Fibroblast of skin of back (primary cell): ENCODE results near the gene S100A11. TPM values are rescaled to one million over a fixed set of nuclear protein-coding genes. Genes with fewer than 3 reads are reported as not detected.
"Not testable (repeated sequence)": the region's sequence is repeated elsewhere in the genome, so short reads cannot be mapped to it uniquely, and the experiment has no call there.

ENCODE experiments used
- DNase-seq: peaks from one replicate; pipeline ENCODE4 v3.0.0-alpha.2; 2013
- polyA plus RNA-seq, 2 experiments: library from polyadenylated mRNA; unstranded; fragments of 120-200 nt; gene quantifications; one replicate each; pipeline ENCODE4 v1.2.1, GENCODE V29; 2013; ENCODE audit not compliant: insufficient read length in 2 of 2

The S100A11 gene
- 1,416 TPM for polyA plus RNA-seq (2013, experiment 1 of 2; ENCODE audit: insufficient read length)
- polyA plus RNA-seq (2013, experiment 2 of 2; ENCODE audit: insufficient read length), result 1,097 TPM

GRCh38 chr1:152036267-152037216, at the start of gene S100A11:
Gene S100A11, minus strand, starts transcription at chr1:152037004. Its CDS starts 89 bp downstream, at chr1:152036915.
- peak; percentile 88 for DNase-seq

DNA sequence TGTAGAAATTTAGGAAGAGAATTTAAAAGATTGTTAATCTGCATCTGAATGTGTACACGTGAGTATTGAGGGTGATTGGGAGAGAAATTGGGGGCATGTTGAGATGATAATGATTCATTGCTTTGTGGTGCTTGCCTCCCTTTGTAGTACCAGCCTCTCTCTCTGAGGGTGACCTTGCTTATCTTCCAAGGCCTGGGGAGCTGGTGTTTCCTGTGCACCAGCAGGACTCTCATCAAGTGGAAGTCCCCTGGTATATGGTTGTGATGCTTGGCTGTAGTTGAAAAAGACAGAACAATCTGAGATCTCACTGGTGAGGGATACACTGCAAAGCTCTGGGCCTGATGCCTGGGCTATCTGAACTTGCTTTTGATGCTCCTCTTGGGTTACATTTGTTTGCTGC, 48.0 kb upstream of the S100A11 start:
- DNase-seq, result no peak

- not testable (repeated sequence) for DNase-seq
These were observed 44.2 kb upstream of the S100A11 start for GRCh38 chr1:152081026-152081425.

- not testable (repeated sequence) for DNase-seq
These were observed 43.7 kb upstream of the S100A11 start for GRCh38 chr1:152080494-152080893.

DNA sequence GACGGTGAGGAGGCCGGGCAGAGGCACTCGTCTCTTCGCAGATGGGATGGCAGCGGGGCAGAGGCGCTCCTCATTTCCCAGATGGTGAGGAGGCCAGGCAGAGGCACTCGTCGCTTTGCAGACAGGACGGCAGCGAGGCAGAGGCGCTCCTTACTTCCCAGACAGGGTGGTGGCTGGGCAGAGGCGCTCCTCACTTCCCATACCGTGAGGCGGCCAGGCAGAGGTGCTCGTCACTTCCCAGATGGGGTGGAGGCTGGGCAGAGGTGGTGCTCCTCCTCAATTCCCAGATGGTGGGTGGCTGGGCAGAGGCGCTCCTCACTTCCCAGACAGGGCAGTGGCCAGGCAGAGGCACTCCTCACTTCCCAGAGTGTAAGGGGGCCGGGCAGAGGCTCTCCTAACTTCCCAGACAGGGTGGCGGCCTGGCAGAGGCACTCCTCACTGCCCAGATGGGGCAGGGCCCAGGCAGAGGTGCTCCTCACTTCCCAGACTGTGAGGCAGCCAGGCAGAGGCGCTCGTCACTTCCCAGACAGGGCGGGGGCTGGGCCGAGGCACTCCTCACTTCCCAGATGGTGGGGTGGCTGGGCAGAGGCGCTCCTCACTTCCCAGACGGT, 42.1 kb upstream of the S100A11 start:
- no peak for DNase-seq

GRCh38 chr1:152072311-152072710, 35.5 kb upstream of the S100A11 start:
- DNase-seq, result no peak

- DNase-seq, result no peak
These were observed 34.3 kb upstream of the S100A11 start for GRCh38 chr1:152071123-152071522.

- DNase-seq, result no peak
These were observed 31.1 kb upstream of the S100A11 start for GRCh38 chr1:152067929-152068328.

GRCh38 chr1:152067150-152067549, 30.3 kb upstream of the S100A11 start:
- DNase-seq, result no peak

- DNase-seq, result no peak
These were observed 25.1 kb upstream of the S100A11 start for GRCh38 chr1:152061952-152062351.

DNA sequence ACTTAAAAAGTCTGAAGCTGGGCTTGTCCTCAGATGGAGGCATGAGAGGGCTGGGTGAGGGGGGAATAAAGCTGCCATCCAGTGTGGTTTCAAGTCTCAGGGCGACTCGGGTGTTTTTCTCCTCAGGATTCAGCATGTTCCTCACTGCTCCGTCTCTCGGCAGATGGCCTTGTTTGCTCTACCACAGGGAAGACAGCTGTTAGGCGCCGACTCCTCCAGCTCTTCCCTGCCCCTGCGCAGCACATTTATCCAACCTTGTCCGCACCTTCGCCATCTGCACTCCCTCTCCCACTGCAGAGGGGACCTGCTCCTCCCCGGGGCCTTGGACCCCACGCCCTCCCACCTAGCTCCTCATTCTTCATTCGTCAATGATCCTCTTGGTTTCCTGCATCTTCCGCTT, 16.6 kb upstream of the S100A11 start:
- DNase-seq, result no peak

DNA sequence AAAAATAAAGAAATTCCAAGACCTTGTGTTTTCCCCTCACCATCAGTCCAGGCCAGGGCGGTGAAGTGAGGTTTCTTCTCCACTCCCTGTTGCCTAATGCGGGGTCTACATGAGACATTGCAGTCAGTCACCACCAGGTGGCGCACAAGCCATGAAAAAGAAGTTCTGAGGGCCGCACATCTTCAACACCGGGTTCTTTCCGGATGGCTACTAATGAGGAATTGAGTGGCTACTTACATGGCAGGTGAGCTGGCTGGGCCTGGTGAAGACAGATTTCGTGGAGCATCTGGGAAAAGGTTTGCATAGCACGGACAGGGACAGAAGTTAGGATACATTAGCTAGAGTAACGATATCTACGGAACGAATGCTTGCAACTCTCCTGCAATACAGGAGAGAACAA, 15.8 kb upstream of the S100A11 start:
- peak; percentile 72 for DNase-seq

GRCh38 chr1:152050886-152051675, 14.3 kb upstream of the S100A11 start:
- peak; percentile 65 for DNase-seq

GRCh38 chr1:152049291-152050083, 12.7 kb upstream of the S100A11 start:
- no peak for DNase-seq

GRCh38 chr1:152048416-152049009, 11.7 kb upstream of the S100A11 start:
- no peak for DNase-seq

- DNase-seq, result peak; percentile 100
These were observed 11.1 kb upstream of the S100A11 start for GRCh38 chr1:152047730-152048415.

GRCh38 chr1:152047413-152047729, 10.6 kb upstream of the S100A11 start:
- no peak for DNase-seq

DNA sequence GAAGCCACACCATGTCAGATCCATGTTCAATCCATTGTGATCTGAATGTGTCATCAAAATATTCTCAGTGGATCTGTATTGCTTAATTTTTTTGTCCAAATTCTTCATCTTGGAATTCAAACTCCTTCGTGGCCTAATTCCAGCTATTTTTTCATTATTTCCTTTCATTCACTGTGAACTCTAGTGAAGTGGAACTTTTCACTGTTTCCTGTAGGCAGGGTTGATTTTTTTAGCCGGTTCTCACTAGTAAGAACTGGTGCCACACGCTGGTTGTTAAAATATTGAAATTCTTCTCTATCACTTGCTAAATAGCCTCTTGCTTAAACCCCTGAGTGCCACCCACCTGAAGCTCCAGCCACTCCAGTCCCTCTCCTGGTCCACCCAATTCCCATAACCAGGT, 7.6 kb upstream of the S100A11 start:
- no peak for DNase-seq

- DNase-seq, result no peak
These were observed 7.1 kb upstream of the S100A11 start for GRCh38 chr1:152043870-152044269.

- no peak for DNase-seq
These were observed 5.2 kb upstream of the S100A11 start for GRCh38 chr1:152042030-152042429.

DNA sequence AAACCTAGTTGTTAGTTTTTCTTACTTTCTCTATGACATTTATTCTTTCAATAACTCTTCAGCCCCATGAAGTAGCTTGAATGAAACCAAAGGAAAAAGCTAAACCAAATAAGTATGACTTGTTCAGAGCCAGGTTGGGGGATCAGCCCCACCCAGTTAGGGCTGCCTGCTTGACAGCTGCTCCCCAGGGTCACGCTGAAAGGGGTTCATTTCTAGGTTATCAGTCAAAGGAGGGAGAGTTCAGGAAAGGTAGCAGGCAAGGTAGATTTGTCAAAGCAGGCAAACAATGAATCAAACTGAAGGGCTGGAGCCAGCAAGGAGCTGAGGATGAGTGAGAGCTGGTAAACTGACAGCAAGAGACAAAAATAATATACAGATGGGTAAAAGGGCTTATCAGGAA, 3.1 kb upstream of the S100A11 start:
- DNase-seq, result no peak
